Fibroblast of lung (primary cell): ENCODE data around the gene DCDC2.

ENCODE experiments used
- CTCF ChIP-seq, 2 donors: IDR thresholded peaks in 1 of 2; conservative IDR thresholded peaks in 1 of 2; 1 replicate in 1 of 2; 2 replicates in 1 of 2; pipeline ENCODE4 v1.5.1; 2011 to 2012; ENCODE audit warnings: low read length in 2 of 2, control low read depth in 1 of 2, inconsistent platforms in 1 of 2, low read depth in 1 of 2, mild to moderate bottlenecking in 1 of 2
- EZH2 ChIP-seq: IDR thresholded peaks from 2 replicates; pipeline ENCODE4 v1.5.1; 2012; ENCODE audit warnings: low read length, control low read depth, mild to moderate bottlenecking; ENCODE audit errors: missing control alignments

GRCh38 chr6:24214984-24215383, 142.9 kb downstream of the DCDC2 start:
- TF ChIP-seq CTCF (conservative IDR thresholded peaks at IDR 0.05 in 1 of 2, IDR thresholded peaks at IDR 0.05 in 1 of 2; ENCODE audit: low read depth in 1 of 2, low read length in 2 of 2) (no peak), EZH2 (no peak)
